DND-41 (cell line): ENCODE measurements around the gene TCF7L2.

ENCODE experiments used
- EZH2 ChIP-seq: IDR thresholded peaks from 3 replicates; pipeline ENCODE4 v1.6.1; 2012; ENCODE audit warnings: borderline replicate concordance, low read depth, mild to moderate bottlenecking, moderate library complexity, low read length, inconsistent platforms; ENCODE audit not compliant: severe bottlenecking
- TF ChIP-seq, protein P1 (sequence below): IDR thresholded peaks from 2 replicates; pipeline ENCODE4 v1.5.1; 2012; ENCODE audit warnings: borderline replicate concordance, low read length, moderate library complexity, mild to moderate bottlenecking; ENCODE audit not compliant: poor library complexity, severe bottlenecking; ENCODE audit errors: extremely low read depth

DNA sequence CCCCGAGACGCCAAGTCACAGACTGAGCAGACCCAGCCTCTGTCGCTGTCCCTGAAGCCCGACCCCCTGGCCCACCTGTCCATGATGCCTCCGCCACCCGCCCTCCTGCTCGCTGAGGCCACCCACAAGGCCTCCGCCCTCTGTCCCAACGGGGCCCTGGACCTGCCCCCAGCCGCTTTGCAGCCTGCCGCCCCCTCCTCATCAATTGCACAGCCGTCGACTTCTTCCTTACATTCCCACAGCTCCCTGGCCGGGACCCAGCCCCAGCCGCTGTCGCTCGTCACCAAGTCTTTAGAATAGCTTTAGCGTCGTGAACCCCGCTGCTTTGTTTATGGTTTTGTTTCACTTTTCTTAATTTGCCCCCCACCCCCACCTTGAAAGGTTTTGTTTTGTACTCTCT lies 215.6 kb downstream of the TCF7L2 start:
- TF ChIP-seq EZH2, result no peak
- TF ChIP-seq, protein P1, sequence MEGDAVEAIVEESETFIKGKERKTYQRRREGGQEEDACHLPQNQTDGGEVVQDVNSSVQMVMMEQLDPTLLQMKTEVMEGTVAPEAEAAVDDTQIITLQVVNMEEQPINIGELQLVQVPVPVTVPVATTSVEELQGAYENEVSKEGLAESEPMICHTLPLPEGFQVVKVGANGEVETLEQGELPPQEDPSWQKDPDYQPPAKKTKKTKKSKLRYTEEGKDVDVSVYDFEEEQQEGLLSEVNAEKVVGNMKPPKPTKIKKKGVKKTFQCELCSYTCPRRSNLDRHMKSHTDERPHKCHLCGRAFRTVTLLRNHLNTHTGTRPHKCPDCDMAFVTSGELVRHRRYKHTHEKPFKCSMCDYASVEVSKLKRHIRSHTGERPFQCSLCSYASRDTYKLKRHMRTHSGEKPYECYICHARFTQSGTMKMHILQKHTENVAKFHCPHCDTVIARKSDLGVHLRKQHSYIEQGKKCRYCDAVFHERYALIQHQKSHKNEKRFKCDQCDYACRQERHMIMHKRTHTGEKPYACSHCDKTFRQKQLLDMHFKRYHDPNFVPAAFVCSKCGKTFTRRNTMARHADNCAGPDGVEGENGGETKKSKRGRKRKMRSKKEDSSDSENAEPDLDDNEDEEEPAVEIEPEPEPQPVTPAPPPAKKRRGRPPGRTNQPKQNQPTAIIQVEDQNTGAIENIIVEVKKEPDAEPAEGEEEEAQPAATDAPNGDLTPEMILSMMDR, result no peak
